GM19043 (cell line): ENCODE data around the gene ANKUB1.
"Not testable (repeated sequence)": the region's sequence is repeated elsewhere in the genome, so short reads cannot be mapped to it uniquely, and the experiment has no call there.

Experiments
- ATAC-seq: cut with Tn5 transposase; IDR thresholded peaks from one replicate; pipeline ENCODE4 v1.9.1; 2021; ENCODE audit warnings: low read depth; ENCODE audit not compliant: unreplicated experiment

Gene ANKUB1, protein sequence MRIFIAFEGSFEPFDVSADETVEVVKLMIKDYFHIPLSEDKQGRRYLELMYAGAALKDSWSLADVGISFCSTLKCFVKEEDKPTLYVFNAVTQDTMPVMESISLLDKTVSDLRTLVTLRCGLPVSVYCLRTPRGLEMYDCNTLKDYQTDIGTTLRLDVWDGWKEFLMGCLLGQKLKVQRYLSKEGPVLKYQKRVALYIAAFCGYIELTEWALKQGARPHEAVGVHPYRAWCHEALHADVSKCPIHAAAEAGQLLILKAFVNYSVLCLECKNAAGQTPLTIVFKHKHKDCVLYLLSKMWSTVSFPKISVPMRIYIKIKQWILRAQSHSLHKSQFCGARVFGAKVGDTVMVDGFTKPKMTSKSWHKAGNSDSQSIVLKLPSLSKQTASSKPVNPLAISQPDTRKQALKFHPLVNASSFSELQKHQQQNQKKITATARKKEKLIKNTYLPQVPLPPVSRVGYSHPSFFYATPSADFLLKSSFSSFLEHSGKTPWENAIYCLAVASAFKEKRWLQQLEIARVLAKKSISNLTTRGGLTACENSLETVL

DNA sequence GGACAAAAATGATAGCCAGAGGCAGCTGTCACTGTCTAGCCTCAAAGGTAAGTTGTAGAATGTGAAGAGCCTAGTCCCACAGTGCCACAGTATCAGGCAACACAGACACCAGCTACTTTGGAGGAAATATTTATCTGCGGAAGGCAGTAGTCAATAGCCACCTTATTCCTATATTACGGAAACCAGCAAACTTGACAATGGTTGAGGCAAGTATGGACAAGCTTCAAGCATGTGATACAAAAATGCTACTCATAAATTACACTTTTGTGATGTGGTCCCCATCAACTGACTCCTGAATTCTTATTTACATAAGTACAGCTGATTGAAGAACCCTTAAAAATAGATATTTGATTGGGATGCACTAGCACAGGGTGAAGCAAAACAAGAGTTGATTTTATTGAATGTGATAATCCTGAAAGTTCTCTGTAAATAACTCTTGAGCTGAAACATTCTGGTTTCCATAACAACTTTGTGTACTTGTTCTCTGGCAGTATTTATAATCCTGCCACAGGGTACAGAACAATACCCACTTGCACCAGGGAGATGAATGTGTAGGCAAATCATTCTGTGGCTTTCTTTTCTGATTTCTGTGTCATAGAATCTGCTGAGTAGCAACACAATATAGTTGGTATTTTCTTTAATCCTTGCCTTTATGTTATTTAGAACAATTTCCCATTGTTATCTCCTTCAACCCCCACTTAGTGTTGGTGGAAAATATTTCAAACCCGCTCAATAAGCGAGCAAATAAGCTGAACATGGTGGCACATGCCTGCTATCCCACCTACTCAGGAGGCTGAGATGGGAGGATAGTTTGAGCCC, at the start of gene ANKUB1:
TSS of gene ANKUB1 (minus strand) at position 103 of the 819 bp plus-strand sequence. CDS start 188 bp downstream, outside the sequence.
- no peak for ATAC-seq

DNA sequence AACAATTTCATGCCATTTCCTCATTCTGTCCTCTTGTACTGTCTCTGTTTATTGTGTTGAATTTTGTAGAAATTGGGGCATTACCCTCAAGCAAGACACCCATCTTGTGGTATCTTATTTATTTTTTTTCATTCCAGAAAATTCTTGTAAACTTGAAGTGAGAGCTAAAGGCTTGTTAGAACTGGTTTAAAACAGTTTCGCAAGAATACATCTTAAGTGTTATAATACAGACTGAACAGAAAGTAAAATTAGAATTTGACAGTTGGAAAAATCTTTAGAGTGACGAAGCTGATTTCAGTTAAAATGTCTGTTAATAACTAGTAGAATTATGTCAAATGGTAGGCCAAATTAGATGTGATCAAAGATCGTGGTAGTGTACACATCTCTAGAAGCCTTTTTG, 47.5 kb upstream of the ANKUB1 start:
- ATAC-seq, result no peak

DNA sequence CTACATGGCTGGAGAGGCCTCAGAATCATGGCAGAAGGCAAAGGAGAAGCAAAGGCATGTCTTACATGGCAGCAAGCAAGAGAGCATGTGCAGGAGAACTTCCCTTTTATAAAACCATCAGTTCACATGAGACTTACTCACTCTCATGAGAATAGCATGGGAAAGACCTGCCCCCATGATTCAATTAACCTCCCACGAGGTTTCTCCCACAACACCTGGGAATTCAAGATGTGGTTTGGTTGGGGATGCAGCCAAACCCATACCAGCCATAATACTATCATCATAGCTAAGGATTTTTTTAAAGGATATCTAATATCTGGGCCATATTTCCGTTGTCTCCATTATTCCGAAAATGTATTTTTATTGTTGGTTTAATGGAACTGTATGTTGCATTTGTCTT, 47.1 kb upstream of the ANKUB1 start:
- not testable (repeated sequence) for ATAC-seq

- ATAC-seq, result not testable (repeated sequence)
Measured at GRCh38 chr3:149838491-149838890, 46.1 kb upstream of the ANKUB1 start.

DNA sequence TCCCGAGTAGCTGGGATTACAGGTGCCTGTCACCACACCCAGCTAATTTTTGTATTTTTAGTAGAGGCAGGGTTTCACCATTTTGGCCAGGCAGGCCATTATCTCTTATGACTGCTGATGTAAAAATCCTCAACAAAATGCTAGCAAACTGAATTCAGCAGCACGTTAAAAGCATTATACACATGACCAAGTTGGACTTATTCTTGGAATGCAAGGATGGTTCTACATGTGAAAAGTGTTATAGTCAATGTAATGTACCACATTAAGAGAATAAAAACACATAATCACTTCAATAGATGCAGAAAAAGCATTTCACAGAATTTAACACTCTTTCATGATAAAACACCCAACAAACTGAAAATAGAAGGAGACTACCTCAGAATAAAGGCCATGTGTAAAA, 40.9 kb upstream of the ANKUB1 start:
- ATAC-seq, result no peak

GRCh38 chr3:149832086-149832485, 39.7 kb upstream of the ANKUB1 start:
- no peak for ATAC-seq

DNA sequence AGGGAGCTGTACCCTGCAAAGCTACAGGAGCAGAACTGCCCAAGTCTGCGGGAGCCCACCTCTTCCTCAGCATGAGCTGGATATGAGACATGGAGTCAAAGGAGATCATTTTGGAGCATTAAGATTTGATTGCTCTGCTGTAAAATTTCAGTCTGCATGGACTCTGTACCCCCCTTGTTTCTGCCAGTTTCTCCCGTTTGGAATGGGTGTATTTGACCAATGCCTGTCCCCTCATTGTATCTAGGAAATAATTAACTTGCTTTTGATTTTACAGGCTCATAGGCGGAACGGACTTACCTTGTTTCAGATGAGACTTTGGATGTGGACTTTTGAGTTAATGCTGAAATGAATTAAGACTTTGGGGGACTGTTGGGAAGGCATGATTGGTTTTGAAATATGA, 39.0 kb upstream of the ANKUB1 start:
- ATAC-seq, result no peak

- ATAC-seq, result no peak
Measured at GRCh38 chr3:149830902-149831301, 38.5 kb upstream of the ANKUB1 start.

- ATAC-seq, result not testable (repeated sequence)
Measured at GRCh38 chr3:149829631-149830030, 37.3 kb upstream of the ANKUB1 start.

GRCh38 chr3:149828390-149828789, 36.0 kb upstream of the ANKUB1 start:
- no peak for ATAC-seq

DNA sequence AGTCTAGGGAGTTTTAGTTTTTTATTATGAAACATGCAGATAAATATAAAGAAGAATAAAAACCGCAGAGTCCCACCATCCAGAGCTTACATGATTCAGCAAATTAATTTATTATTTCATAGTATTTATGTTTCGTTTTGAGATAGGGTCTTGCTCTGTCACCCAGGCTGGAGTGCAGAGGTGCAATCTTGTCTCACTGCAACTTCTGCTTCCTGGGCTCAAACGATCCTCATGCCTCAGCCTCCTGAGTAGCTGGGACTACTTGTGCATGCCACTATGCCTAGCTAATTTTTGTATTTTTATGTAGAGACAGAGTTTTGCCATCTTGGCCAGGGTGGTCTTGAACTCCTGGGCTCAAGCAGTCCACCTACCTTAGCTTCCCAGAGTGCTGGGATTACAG, 34.3 kb upstream of the ANKUB1 start:
- no peak for ATAC-seq

GRCh38 chr3:149820183-149820582, 27.8 kb upstream of the ANKUB1 start:
- ATAC-seq, result no peak

- ATAC-seq, result no peak
Measured at GRCh38 chr3:149819432-149819831, 27.1 kb upstream of the ANKUB1 start.

GRCh38 chr3:149816986-149817385, 24.6 kb upstream of the ANKUB1 start:
- no peak for ATAC-seq

DNA sequence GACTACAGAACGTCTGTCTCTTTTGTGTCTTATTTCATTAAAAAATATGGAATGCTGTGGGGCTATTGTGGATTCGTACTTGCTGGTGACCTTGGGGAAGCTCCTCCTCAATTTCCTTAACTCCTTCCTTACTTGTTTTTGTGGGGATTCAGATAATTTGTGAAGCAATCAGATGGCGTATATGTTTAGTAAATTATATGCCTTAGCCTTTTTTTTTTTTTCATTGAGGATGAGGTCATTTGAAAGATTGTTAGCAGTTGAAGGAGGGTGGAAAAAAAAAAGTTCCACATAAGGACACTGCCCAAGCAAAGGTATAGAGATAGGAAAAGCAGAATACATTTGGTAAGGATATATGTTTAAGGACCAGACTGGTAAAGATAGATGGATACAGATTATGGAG, 24.0 kb upstream of the ANKUB1 start:
- ATAC-seq, result no peak

GRCh38 chr3:149815728-149816127, 23.4 kb upstream of the ANKUB1 start:
- ATAC-seq, result no peak

- ATAC-seq, result no peak
Measured at GRCh38 chr3:149815321-149815720, 23.0 kb upstream of the ANKUB1 start.

GRCh38 chr3:149813367-149814281, 21.3 kb upstream of the ANKUB1 start:
- ATAC-seq, result peak; percentile 7

DNA sequence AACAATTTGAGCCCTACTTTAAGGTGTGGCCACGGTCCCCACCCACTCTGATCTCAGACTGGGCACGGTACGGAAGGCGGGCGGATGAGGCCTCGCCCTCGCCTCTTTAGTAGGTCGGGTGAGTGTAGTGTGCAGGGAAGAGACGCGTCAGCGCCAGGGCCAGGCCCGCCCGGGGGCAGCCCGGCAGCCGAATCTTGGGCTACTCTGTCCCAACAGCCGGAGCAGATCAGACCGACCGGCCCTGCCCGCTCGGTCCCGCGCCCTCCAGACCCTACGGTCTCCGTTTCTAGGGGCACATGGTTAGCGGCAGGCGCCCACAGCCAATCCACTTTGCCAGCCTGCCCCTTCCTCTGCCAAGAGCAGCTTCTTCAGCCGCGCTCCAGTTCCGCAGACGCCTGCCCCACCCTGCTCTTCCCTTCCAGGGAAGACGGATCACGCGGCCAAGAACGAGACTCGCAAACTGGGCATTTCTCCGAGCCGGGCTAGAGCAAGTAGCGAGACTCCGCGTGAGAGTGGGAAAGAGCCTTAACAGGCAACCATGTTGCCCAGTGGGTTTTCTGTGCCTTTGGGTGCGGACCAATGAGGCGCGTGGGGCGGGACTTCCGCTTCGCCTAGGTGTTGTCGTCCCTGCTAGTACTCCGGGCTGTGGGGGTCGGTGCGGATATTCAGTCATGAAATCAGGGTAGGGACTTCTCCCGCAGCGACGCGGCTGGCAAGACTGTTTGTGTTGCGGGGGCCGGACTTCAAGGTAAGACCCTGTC, 20.4 kb upstream of the ANKUB1 start, which contains the start of gene RNF13:
TSS of gene RNF13 (plus strand) at position 610 of the 761 bp plus-strand sequence. CDS start 32,812 bp downstream, outside the sequence.
- peak; percentile 88 for ATAC-seq
